ENCODE measurements around the gene PLIN3.
"Not testable (repeated sequence)": the region's sequence is repeated elsewhere in the genome, so short reads cannot be mapped to it uniquely, and the experiment has no call there.

The PLIN3 gene

DNA sequence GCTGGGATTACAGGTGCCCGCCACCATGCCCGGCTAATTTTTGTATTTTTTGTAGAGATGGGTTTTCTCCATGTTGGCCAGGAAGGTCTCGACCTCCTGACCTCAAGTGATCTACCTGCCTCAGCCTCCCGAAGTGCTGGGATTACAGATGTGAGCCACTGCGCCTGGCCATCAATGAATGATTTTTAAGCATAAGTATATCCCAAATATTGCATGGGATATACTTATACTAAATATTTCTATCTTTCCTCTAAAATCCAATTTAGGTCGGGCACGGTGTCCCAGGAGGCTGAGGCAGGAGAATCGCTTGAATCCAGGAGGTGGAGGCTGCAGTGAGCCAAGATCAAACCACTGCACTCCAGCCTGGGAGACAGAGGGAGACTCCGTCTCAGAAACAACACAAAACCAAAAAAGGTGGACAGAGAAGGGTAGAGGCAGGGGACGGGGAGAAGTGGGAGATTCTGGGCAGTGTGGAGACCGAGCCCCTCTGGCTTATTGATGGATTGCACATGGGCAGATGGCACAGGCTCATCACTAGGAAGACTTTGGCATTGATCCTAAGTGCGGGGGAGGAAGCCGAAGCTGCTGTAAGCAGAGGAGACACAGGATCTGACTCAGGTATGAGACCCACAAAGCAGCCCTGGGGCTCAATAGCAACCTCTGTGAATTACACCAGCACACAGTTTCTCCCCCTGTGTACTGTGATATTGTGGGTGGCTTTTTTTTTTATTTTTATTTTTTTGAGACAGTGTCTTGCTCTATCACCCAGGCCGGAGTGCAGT lies 21.8 kb upstream of the PLIN3 start:
- DNase-seq, result no peak

DNA sequence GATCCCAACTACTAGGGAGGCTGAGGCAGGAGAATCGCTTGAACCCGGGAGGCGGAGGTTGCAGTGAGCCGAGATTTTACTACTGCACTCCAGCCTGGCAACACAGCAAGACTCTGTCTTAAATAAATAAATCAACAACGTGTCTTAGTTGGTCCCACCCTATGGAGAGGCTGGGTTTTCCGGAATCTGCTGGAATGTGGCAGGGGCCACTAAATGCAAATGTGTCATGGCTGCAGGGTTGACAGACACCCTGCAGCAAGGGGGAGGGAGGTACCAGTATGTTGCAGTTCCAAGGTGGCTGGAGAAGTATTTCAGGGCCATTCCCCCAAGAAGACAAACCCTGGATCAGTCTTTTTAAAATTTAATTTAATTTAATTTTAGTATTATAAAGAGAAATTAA lies 20.3 kb upstream of the PLIN3 start:
- not testable (repeated sequence) for DNase-seq

DNA sequence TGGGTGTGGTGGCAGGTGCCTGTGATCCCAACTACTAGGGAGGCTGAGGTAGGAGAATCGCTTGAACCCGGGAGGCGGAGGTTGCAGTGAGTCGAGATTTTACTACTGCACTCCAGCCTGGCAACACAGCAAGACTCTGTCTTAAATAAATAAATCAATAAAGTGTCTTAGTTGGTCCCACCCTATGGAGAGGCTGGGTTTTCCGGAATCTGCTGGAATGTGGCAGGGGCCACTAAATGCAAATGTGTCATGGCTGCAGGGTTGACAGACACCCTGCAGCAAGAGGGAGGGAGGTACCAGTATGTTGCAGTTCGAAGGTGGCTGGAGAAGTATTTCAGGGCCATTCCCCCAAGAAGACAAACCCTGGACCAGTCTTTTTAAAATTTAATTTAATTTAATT lies 17.5 kb upstream of the PLIN3 start:
- not testable (repeated sequence) for DNase-seq

DNA sequence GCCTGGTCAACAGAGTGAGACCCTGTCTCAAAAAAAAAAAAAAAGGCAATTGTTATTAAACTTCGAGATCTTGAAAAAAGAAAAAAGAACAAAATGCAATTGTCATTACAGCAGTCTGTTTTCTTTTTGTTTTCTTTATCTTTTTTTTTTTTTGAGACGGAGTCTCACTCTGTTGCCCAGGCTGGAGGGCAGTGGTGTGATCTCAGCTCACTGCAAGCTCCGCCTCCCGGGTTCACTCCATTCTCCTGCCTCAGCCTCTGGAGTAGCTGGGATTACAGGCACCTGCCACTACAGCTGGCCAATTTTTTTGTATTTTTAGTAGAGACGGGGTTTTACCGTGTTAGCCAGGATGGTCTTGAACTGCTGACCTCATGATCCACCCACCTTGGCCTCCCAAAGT lies 15.4 kb upstream of the PLIN3 start:
- DNase-seq, result not testable (repeated sequence)

DNA sequence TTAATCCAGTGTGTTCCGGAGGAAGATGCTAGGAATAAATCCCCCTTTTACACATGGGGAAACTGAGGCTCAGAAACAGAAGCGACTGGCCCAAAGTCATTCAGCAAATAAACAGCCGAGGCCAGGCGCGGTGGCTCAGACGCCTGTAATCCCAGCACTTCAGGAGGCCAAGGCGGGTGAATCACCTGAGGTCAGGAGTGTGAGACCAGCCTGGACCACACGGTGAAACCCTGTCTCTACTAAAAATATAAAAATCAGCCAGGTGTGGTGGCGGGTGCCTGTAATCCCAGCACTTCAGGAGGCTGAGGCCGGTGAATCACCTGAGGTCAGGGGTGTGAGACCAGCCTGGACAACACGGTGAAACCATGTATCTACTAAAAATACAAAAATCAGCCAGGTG lies 11.6 kb upstream of the PLIN3 start:
- no peak for DNase-seq

DNA sequence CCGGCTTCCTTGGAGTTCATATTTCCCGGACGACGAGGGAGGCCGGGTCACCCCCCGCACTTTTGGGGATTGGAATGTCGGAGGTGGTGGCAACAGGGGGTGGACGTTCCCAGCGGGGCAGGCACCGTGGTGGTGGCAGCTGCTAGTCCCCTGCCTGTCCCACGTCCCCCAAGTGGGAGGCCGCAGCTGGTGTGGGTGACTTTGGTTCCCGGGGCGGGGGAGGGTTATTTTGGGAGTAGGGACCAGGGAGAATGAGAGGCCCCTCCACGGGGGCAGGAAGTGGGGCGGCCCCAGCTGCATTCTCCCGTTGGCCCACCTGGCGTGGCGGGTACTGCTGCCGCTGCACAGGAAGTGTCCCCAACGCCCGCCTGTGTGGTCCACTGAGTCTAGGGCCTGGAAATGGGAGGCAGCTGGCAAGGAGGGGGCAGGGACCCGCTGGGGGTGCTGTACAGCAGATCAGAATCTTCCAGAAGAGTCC lies 11.1 kb upstream of the PLIN3 start:
- DNase-seq, result no peak

DNA sequence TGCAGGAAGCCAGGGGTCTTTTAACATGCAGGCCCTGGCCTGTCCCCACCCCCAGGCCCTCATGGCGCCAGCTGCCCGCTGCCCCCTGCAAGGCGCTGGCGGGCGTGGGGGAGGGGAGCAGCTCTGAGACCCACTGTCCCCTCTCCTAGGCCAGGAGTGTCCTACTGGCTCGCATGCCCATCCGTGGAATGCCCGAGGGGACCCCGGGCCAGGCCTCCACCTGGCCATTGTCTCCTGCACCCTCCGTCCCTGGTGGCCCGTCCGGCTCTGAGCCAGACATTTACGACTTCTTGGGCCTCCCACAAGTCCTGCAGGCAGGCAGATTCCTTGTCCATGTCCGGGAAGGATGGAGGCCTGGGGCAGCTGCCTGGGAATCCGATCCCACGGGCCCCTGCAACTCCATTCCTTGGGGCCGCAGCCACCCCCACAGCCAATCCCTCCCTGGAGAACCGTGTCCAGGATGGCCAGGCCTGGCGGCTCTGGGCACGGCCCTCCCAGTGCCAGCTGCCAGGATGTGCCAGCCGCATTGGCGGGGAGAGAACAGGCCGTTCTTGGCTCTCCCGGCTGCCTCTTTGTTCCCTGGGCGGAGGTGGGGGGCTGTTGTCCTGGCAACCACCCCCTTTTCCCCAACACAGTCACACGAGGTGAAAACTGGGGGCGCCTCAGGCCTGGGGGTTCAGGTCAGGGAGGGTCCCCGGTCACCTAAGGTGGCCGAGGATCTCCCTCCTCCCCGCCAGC lies 10.5 kb upstream of the PLIN3 start:
- DNase-seq, result no peak

DNA sequence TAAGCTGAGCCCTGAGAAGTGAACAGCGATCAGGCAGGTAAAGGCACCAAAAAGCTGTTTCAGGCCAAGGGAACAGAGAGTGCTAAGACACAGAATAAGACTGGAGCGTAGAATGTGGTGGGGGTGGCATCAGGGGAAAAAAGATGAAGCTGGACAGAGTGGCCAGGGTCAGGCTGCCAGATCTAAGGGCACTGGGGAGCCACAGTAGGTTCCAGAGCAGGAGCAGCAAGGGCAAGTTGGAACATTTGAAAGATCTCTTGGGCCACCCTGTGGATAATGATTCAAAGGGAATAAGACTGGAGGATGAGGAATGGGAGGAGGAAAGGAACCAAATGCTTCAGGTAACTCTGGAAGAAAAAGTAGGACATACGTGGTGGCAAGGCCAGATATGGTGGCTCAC lies 6.5 kb upstream of the PLIN3 start:
- DNase-seq, result no peak

DNA sequence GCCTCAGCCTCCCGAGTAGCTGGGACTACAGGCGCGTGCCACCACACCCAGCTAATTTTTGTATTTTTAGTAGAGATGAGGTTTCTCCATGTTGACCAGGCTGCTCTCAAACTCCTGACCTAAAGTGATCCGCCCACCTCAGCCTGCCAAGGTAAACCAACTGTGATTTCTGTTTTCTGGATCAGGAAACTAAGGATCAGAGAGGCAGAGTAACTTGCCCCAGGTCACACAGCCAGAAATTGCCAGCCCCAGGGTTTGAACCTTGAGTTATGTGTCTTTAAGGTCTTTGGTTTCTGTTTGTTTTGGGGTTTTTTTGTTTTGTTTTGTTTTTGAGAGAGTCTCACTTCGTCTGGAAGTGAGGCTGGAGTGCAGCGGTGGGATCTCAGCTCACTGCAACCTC lies 4.2 kb upstream of the PLIN3 start:
- no peak for DNase-seq

DNA sequence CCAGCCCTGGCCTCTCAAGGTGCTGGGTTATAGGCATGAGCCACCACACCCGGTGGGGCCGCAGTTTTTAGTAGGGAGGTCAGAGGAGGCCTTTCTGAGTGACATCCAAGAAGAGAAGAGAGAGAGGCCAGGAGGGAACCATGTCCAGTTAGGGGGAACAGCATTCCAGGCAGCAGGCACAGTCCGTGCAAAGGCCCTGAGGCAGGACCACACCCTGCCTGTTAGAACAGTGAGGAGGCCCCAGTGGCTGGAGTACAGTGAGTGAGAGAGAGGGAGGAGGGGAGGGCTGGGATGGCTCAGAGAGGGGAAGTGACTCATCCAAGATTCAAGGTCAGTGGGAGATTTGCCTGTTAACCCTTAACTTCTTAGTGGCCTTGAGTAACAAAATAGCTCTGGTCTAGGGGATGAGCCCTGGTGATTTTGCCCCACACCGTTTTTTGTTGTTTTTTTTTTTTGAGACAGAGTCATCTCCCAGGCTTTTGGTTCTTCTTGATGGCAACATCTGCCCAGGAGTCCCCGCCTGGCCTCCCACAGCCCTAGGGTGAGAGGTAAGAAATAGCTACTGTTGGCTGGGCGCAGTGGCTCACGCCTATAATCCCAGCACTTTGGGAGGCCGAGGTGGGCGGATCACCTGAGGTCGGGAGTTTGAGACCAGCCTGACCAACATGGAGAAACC lies 2.7 kb upstream of the PLIN3 start:
- DNase-seq, result peak; percentile 37

DNA sequence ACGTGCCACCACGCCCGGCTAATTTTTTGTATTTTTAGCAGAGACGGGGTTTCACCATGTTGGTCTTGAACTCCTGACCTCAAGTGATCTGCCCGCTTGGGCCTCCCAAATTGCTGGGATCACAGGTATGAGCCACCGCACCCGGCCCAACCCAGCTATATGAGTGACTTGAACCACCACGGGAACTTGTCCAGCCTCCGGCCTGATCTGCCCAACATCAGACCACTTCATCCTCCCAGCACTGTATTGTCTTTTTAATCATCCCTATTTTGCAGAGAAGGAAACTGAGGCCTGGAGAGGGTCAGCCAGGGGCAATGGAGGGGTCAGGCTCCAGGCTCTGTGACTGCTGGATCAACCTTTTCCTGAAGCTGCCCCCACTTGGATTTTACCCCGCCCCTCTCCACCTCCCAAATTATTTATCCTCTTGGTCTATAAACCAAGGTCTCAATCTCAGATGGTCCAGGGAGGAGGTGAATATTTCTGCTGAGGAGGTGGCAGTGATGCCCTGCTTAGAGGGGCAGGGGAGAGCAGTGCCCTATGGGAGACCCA lies 893 bp upstream of the PLIN3 start:
- DNase-seq, result no peak

DNA sequence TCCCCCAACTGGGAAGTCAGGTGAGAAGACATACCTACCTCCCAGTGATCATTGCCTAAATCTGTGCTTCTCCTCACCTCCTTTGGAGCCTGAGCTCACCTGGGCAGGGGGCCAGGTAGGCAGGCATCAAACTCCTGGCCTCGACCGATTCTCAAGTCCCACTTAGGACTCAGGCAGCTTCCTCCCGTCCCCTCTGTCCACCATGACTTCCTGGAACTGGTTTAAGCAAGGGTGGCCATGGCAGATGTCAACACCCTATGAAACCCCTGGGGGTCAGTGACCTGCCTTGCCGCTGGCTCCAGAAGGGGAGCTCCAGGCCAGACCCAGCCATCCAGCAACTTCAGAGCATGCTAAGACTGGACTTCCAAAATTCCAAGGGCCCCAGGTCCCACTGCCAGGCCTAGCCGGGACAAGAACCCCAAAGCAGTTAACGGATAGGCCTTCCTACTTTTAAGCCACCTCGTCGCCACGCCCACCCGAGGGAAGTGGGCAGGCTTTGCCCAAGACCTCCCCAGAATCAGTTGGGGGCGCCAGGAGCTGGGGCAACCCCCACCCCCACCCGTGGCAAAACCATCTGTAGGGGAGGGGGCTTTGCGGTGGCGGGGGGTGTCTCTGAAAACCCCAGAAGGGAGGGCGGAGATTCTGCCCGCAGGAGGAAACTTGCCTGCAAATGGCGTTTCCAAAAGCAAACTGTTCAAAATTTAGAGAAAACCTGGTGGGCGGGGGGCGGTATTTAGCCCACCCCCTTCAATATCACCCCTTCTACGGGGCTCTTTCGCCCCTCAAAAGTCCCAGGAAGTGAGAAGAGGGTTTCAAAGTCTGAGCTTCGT lies 657 bp downstream of the PLIN3 start:
- DNase-seq, result peak; percentile 22

DNA sequence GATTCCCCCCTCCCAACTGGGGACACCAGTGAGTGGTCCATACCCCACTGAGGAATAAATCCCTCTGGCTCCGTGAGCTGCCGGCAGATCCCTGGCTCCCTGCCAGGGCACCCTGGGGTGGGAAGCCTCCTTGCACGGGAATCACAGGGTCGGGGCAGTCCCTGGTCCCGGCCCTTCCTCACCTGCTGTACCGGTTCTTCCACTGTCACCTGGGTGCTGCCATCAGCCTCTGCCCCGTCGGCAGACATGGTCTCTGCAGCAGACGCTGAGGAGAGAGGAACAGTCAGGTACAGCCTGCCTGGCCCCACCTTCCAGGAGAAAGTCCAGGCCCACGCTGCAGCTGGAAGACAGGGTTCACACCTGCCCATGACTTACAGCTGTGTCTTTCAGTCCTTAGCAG lies 6.3 kb downstream of the PLIN3 start:
- no peak for DNase-seq

DNA sequence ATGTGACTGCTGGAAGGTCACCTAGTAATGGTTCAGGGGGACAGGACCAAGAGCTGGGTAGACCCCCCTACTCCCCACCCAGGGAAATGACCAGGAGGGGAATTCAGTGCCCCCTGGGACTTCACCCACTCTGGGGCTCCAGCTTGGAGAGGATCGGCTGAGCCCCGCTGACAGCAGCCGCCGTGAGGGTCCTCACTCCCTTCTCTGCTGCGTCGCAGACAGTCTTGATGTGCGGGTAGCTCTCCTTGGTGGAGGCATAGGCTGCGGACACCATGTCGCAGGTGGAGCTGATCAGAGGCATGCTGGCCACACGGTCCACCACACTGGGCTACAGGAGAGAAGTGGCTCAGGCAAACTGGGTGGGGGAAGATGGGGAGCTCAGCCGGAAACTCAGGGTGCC lies 7.8 kb downstream of the PLIN3 start:
- no peak for DNase-seq

DNA sequence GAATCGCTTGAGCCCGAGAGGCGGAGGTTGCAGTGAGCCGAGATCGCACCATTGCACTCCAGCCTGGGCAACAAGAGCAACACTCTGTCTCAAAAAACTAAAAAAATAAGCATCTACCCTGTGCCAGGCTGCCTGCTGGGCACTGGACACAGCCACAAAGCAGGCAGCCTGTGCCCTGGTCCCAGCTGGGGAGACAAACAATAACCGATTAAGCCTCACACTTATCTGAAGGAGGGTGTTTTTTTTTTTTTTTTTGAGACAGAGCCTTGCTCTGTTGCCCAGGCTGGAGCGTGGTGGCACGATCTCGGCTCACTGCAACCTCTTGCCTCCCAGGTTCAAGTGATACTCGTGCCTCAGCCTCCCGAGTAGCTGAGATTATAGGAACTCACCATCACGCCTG lies 11.0 kb downstream of the PLIN3 start:
- DNase-seq, result not testable (repeated sequence)

DNA sequence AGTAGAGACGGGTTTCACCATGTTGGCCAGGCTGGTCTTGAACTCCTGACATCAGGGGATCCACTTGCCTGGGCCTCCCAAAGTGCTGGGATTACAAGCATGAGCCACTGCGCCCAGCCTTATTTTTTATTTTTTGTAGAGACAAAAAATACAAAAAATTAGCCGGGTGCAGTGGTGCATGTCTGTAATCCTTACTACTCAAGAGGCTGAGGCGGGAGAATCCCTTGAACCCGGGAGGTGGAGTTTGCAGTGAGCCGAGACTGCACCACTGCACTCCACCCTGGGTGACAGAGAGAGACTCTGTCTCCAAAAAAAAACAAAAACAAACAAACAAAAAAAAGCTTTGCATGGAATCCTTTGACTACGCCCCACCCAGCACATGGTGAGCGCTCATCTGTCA lies 14.0 kb downstream of the PLIN3 start:
- DNase-seq, result not testable (repeated sequence)

DNA sequence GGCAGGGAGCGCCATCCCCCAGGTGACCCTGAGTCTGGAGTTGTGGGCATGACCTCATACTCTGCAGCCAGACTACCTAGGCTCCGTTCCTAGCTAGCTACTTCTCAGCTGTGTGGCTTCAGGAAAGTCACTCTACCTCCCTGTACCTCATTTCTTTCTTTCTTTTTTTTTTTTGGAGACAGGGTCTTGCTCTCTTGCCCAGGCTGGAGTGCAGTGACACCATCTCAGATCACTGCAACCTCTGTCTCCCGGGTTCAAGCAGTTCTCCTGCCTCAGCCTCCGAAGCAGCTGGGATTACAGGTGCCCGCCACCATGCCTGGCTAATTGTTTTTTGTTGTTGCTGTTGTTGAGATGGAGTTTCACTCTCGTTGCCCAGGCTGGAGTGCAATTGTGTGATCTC lies 15.0 kb downstream of the PLIN3 start:
- DNase-seq, result no peak

DNA sequence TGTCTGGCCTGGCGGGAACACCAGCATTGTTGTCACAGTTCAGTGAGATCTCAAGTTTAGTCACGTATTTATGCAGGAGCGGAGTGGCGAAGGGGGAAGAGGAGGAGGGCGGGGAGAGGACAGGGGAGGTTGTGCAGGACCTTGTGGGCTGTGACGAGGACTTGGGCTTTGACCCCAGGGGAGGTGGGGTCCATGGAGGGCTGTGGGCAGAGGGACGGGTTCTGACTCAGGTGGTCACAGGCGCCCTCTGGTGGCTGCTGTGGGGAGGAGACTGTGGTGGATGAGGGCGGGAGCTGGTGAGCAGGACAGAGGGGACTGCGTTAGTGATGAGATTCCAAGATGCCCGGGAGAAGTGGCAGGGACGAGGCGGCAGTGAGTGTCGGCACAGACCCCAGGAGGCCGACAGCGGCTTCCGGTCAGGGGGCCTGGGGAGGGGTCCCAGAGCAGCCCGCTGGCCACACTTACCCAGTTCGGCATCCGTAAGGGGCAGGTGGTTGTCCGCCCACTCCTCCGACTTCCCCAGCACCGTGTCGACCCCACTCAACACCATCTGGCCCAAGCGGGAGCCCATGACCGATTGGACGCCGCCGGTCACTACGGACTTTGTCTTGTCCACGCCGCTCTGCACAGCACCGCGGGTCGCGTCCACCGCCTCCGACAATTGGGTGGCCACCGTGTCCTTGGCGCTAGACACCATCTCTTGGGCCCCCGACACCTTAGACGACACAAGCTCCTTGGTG lies 15.7 kb downstream of the PLIN3 start:
- DNase-seq, result peak; percentile 68

DNA sequence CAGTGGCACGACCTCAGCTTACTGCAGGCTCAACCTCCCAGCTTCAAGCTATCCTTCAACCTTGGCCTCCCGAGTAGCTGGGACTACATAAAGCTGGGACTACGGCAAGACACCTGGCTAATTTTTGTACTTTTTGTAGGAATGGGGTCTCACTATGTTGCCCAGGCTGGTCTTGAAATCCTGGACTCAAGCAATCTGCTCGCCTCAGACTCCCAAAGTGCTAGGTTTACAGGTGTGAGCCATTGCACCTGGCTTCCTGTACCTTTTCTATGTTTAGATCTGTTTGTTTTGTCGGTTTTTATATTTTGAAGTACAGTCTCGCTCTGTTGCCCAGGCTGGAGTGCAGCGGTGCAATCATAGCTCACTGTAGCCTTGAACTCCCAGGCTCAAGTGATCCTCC lies 18.4 kb downstream of the PLIN3 start:
- no peak for DNase-seq

DNA sequence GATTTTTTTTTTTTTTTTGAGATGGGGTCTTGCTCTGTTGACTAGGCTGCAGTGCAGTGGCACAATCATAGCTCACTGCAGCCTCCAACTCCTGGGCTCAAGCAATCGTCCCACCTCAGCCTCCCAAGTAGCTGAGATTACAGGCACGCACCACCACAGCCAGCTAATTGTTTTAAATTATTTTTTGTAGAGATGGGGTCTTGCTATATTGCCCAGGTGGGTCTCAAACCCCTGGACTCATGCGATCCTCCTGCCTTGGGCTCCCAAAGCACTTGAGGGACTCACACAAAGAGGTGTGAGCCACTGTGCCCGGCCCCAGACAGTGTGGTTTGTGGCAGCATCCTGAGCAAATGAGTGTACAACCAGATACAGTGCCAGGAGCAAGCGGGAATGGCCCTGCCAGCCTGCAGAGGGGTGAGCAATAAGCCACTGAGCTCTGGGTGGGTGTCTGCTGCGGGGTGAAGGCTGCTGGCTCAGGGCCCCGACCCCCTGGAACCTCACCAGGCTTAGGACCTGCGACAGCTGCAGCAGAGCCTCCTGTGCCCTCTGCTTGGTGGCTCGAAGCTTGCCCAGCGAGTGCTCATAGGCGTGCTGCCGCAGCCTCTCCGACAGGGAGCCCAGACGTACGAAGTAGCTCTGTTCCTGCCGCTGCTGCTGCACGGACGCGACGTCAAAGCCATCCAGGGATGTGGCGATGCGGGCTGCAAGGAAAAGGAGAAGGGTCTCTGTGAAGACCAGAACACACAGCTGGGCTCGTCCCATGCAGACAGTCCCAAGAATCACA lies 20.1 kb downstream of the PLIN3 start:
- no peak for DNase-seq

DNA sequence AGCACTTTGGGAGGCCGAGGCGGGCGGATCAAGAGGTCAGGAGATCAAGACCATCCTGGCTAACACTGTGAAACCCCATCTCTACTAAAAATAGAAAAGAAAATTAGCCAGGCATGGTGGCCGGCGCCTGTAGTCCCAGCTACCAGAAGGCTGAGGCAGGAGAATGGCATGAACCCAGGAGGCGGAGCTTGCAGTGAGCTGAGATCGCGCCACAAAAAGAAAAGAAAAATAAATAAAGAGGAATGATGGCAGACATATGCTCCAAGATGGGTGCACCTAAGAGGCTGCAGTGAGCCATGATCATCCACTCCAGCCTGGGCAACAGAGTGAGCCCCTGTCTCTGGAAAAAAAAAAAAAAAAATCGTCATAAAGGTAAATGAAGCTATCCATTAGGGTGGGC lies 21.5 kb downstream of the PLIN3 start:
- DNase-seq, result not testable (repeated sequence)
